Stomach (tissue), 9 donors: ENCODE results near the gene FAM221A. TPM values are rescaled to one million over a fixed set of nuclear protein-coding genes. Genes with fewer than 3 reads are reported as not detected.
A peak's percentile ranks its signal among the peaks of the same experiment; 100 is the strongest.

Experiments
- DNase-seq, 2 donors: peaks; one replicate each; pipeline versions ENCODE4 v3.0.0 to v3.0.0-alpha.2; 2013 to 2019
- H3K27ac ChIP-seq, 5 donors: fragments of 200-600 bp in 4 of 5; sonication (generic) in 4 of 5; one replicate each; pipeline ENCODE4 v1.5.1; 2013 to 2019; ENCODE audit warnings: mild to moderate bottlenecking in 1 of 5, moderate library complexity in 1 of 5
- H3K27me3 ChIP-seq, 3 donors: fragments of 200-600 bp; sonication (generic); one replicate each; pipeline ENCODE4 v1.5.1; 2017 to 2019; ENCODE audit warnings: mixed run types in 1 of 3
- H3K36me3 ChIP-seq, 4 donors: fragments of 200-600 bp; sonication (generic); 1 replicate in 3 of 4; 2 replicates in 1 of 4; pipeline ENCODE4 v1.5.1; 2016 to 2019
- H3K4me1 ChIP-seq, 4 donors: fragments of 200-600 bp; sonication (generic); one replicate each; pipeline ENCODE4 v1.5.1; 2016 to 2019
- H3K4me3 ChIP-seq, 4 donors: fragments of 200-600 bp; sonication (generic) in 3 of 4; one replicate each; pipeline ENCODE4 v1.5.1; 2016 to 2019; ENCODE audit warnings: mild to moderate bottlenecking in 1 of 4
- H3K9me3 ChIP-seq, 4 donors: fragments of 200-600 bp; sonication (generic); one replicate each; pipeline ENCODE4 v1.5.1; 2016 to 2019
- EP300 ChIP-seq: sonication (generic); formaldehyde crosslinking; IDR thresholded peaks from one replicate; pipeline ENCODE4 v1.6.1; 2017; ENCODE audit warnings: antibody characterized with exemption
- POLR2A ChIP-seq, 4 donors: fragments of 450-650 bp; IDR thresholded peaks; one replicate each; pipeline ENCODE4 v1.6.1; 2016; ENCODE audit warnings: antibody characterized with exemption in 4 of 4, control low read depth in 2 of 4, mild to moderate bottlenecking in 1 of 4, moderate library complexity in 1 of 4
- POLR2AphosphoS5 ChIP-seq, 3 donors: sonication (generic); formaldehyde crosslinking; IDR thresholded peaks; one replicate each; pipeline ENCODE4 v1.6.1; 2016; ENCODE audit warnings: antibody characterized with exemption in 3 of 3
- WGBS, 5 donors: extraction: QIAGEN DNeasy Blood & Tissue Kit in 3 of 5; methylation state at CpG; one replicate each; pipeline versions ENCODE4 v1.1.5 to v1.1.7; 2013 to 2018; 5-methylcytosine and 5-hydroxymethylcytosine counted together
- intact Hi-C: fragments of 100-400 bp; cut with DNase I; formaldehyde crosslinking; loops from one replicate; pipeline ENCODE4 v1.15.1; 2023; ENCODE audit warnings: low total_unique reads
- polyA plus RNA-seq, 3 donors: library from polyadenylated mRNA; stranded (reverse); fragments of 200-250 nt; gene quantifications; one replicate each; pipeline ENCODE4 v1.2.3, GENCODE V29; 2013
- total RNA-seq, 5 donors: library from RNA; depleted of rRNA; stranded (reverse); fragments of >200 nt; gene quantifications; one replicate each; pipeline versions ENCODE4 v1.1.0 to v1.2.3, GENCODE V29; 2014 to 2016
- TF ChIP-seq, protein P1 (sequence below), 7 experiments: fragments of 450-650 bp in 4 of 7; fragments of 200-600 bp in 3 of 7; sonication (generic) in 3 of 7; IDR thresholded peaks; one replicate each; pipeline ENCODE4 v1.5.1; 2016 to 2019; ENCODE audit warnings: antibody characterized with exemption in 7 of 7, control low read depth in 2 of 7, mild to moderate bottlenecking in 1 of 7
- donor health status: healthy with polysubstance abuse.
- donor health status: Bipolar disorder and iron deficiency.
- donor health status: healthy.

The FAM221A gene
- total and polyA plus RNA-seq, 8 donors: 10.6 to 79.9 (median 19.0) TPM

DNA sequence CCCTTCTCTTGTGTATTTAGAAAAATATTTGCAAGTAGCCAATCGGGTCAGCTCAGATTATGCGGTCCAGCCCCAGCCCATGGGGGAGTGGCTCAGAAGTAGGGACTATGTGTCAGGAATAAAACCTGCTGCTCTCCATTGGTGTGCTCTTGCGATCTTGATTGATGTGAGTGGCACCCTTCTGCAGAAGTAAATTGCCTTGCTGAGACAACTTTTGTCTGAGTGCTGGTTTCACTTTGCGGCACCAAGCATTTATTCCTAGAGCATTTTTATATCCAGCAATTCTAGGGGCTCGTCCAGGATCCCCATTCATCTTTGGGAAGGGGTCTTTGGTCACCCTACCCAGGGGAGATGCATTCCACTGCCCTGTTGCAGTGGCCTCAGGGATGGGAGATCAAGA, 26.1 kb upstream of the FAM221A start:
- H3K36me3 ChIP-seq: no peaks in the 10 kb centered on the region
- no peaks in the 10 kb centered on the region for H3K4me1 ChIP-seq
- H3K9me3 ChIP-seq: peaks cover 11 to 39% (median 31%) of the 10 kb centered on the region in 4 donors
- WGBS, 5 donors: 78 to 92% (median 88%) methylated on average over 5 of the region's 5 CpGs
- no peak overlapping the region for H3K4me3 ChIP-seq
- intact Hi-C loops: no loop called here
- DNase-seq: no peak
- no peak overlapping the region for H3K27ac ChIP-seq
- no peaks in the 10 kb centered on the region for H3K27me3 ChIP-seq
- TF ChIP-seq, protein P1, sequence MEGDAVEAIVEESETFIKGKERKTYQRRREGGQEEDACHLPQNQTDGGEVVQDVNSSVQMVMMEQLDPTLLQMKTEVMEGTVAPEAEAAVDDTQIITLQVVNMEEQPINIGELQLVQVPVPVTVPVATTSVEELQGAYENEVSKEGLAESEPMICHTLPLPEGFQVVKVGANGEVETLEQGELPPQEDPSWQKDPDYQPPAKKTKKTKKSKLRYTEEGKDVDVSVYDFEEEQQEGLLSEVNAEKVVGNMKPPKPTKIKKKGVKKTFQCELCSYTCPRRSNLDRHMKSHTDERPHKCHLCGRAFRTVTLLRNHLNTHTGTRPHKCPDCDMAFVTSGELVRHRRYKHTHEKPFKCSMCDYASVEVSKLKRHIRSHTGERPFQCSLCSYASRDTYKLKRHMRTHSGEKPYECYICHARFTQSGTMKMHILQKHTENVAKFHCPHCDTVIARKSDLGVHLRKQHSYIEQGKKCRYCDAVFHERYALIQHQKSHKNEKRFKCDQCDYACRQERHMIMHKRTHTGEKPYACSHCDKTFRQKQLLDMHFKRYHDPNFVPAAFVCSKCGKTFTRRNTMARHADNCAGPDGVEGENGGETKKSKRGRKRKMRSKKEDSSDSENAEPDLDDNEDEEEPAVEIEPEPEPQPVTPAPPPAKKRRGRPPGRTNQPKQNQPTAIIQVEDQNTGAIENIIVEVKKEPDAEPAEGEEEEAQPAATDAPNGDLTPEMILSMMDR (IDR thresholded peaks at IDR 0.05): no peak
- no peak for TF ChIP-seq POLR2A (IDR thresholded peaks at IDR 0.05)
- no peak for TF ChIP-seq POLR2AphosphoS5 (IDR thresholded peaks at IDR 0.05)
- TF ChIP-seq EP300: no peak

DNA sequence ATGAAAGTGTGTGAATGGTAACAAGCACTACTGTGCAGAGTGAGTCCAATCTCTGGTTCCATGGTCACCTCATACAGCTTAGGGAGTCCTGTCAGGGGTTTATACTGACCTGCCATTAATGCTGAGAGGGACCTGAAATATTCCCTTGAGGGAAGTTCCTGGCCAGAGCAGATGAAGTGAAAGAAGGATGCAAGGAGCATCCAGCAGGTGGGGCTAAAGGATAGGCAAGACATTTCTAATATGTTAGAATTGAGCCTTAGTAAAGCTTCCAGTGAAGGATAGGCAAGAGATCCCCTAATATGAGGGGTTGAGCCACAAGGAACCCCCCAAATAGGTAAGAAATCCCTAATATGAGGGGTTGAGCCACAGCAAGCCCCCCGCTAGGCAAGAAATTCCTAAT, 25.5 kb upstream of the FAM221A start:
- H3K27ac ChIP-seq: no peak overlapping the region
- peaks cover 11 to 41% (median 32%) of the 10 kb centered on the region in 4 donors for H3K9me3 ChIP-seq
- peak; percentile 5 to 58 for DNase-seq
- no peaks in the 10 kb centered on the region for H3K27me3 ChIP-seq
- 0% methylated on average over 1 of the region's 1 CpG for WGBS, 5 donors
- intact Hi-C loops: no loop called here
- H3K4me3 ChIP-seq: no peak overlapping the region
- no peaks in the 10 kb centered on the region for H3K4me1 ChIP-seq
- H3K36me3 ChIP-seq: no peaks in the 10 kb centered on the region
- TF ChIP-seq POLR2AphosphoS5 (IDR thresholded peaks at IDR 0.05) (no peak), EP300 (no peak), POLR2A (IDR thresholded peaks at IDR 0.05) (no peak)
- TF ChIP-seq, protein P1 (IDR thresholded peaks at IDR 0.05): peak in 4 of 7 experiments; percentile 13 to 37 (median 19)

DNA sequence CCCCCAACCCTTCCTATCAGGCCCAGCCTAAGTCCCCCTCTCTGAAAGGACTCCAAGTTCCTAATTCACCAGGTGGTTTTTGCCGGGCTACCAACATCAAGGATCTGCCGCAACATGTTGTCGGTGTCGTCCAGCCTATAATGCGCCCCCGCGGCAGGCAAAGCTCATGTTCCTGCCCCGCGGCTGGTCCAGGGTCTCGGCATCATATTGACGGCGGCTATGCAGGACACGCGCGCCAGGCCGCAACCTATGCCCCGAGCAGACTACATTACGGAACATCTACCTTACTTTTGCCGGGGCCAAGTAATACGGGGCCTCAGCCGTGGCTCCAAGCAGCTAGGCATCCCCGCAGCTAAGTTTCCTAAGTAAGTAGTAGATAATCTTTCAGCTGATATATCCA, 24.6 kb upstream of the FAM221A start:
- TF ChIP-seq, protein P1 (IDR thresholded peaks at IDR 0.05): no peak
- TF ChIP-seq POLR2A (IDR thresholded peaks at IDR 0.05) (no peak), POLR2AphosphoS5 (IDR thresholded peaks at IDR 0.05) (no peak), EP300 (no peak)
- 94 to 97% (median 95%) methylated on average over 19 to 22 of the region's 22 CpGs for WGBS, 5 donors
- intact Hi-C loops: no loop called here
- no peak overlapping the region for H3K4me3 ChIP-seq
- DNase-seq: no peak
- H3K9me3 ChIP-seq: peaks cover 11 to 41% (median 32%) of the 10 kb centered on the region in 4 donors
- no peak overlapping the region for H3K27ac ChIP-seq
- no peaks in the 10 kb centered on the region for H3K27me3 ChIP-seq
- H3K4me1 ChIP-seq: no peaks in the 10 kb centered on the region
- H3K36me3 ChIP-seq: no peaks in the 10 kb centered on the region

DNA sequence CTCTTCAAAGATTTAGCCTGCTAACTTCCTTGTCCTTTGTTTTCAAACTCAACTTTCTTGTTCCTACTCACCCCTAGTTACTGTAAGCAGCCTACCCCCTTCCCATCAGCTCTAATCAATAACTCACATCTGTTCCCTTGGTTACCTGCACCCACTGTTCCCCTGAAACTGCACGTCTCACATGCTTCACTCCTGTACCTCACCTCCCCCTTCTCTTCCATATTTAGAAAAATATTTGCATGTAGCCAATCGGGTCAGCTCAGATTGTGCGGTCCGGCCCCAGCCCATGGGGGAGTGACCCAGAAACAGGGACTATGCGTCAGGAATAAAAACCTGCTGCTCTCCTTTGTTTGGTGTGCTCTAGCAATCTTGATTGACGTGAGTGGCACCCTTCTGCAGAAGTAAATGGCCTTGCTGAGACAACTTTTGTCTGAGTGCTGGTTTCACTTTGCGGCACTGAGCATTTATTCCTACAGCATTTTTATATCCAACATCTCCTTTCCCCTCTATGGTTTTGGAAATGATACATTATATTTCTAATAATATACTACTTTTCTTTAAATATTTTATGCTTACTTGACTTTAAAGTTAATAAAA, 21.1 kb upstream of the FAM221A start:
- no peaks in the 10 kb centered on the region for H3K36me3 ChIP-seq
- no peak overlapping the region for H3K27ac ChIP-seq
- H3K4me3 ChIP-seq: no peak overlapping the region
- peaks cover 5 to 24% (median 18%) of the 10 kb centered on the region in 4 donors for H3K9me3 ChIP-seq
- no peaks in the 10 kb centered on the region for H3K27me3 ChIP-seq
- intact Hi-C loops: no loop called here
- 79 to 89% (median 86%) methylated on average over 7 of the region's 7 CpGs for WGBS, 5 donors
- H3K4me1 ChIP-seq: no peaks in the 10 kb centered on the region
- DNase-seq: no peak
- TF ChIP-seq POLR2A (IDR thresholded peaks at IDR 0.05) (no peak), POLR2AphosphoS5 (IDR thresholded peaks at IDR 0.05) (no peak), EP300 (no peak)
- TF ChIP-seq, protein P1 (IDR thresholded peaks at IDR 0.05): no peak
